MM.1S (cell line): ENCODE measurements around the gene GNE.
"Not testable (repeated sequence)": the region's sequence is repeated elsewhere in the genome, so short reads cannot be mapped to it uniquely, and the experiment has no call there.

Experiments used
- DNase-seq: peaks from one replicate; pipeline ENCODE4 v3.0.0-alpha.2; 2015
- H2AFZ ChIP-seq: fragments of 300-600 bp; sonication (generic); 2 replicates; pipeline ENCODE4 v1.6.0; 2016; ENCODE audit warnings: antibody characterized with exemption, low read length
- H3F3A ChIP-seq: fragments of 300-600 bp; sonication (generic); 2 replicates; pipeline ENCODE4 v1.6.1; 2016; ENCODE audit warnings: mild to moderate bottlenecking, antibody characterized with exemption, low read length, moderate library complexity, mixed read lengths; ENCODE audit not compliant: insufficient read depth
- H3K27ac ChIP-seq: fragments of 300-600 bp; sonication (generic); 2 replicates; pipeline ENCODE4 v1.5.1; 2016; ENCODE audit warnings: mild to moderate bottlenecking, low read length
- H3K27me3 ChIP-seq: fragments of 300-600 bp; sonication (generic); replicated peaks from 2 replicates; pipeline ENCODE4 v1.6.0; 2016; ENCODE audit warnings: low read length; ENCODE audit not compliant: insufficient read depth
- H3K36me3 ChIP-seq: fragments of 300-600 bp; sonication (generic); replicated peaks from 2 replicates; pipeline ENCODE4 v1.6.1; 2016; ENCODE audit warnings: mild to moderate bottlenecking, low read length, mixed read lengths; ENCODE audit not compliant: insufficient read depth
- H3K4me1 ChIP-seq: fragments of 300-600 bp; sonication (generic); 2 replicates; pipeline ENCODE4 v1.6.1; 2016; ENCODE audit warnings: low read length, mixed read lengths
- H3K4me2 ChIP-seq: fragments of 300-600 bp; sonication (generic); 2 replicates; pipeline ENCODE4 v1.6.0; 2016; ENCODE audit warnings: low read depth, low read length
- H3K4me3 ChIP-seq: fragments of 300-600 bp; sonication (generic); 2 replicates; pipeline ENCODE4 v1.5.1; 2016; ENCODE audit warnings: low read length, mixed read lengths
- H3K79me2 ChIP-seq: fragments of 300-600 bp; sonication (generic); 2 replicates; pipeline ENCODE4 v1.6.1; 2016; ENCODE audit warnings: mixed run types, low read length, mixed read lengths
- H3K9ac ChIP-seq: fragments of 300-600 bp; sonication (generic); 2 replicates; pipeline ENCODE4 v1.6.1; 2016; ENCODE audit warnings: low read length, mixed read lengths
- H3K9me2 ChIP-seq: fragments of 300-600 bp; sonication (generic); replicated peaks from 2 replicates; pipeline ENCODE4 v1.6.1; 2016; ENCODE audit warnings: mild to moderate bottlenecking, low read length, mixed read lengths; ENCODE audit not compliant: insufficient read depth
- H3K9me3 ChIP-seq: fragments of 300-600 bp; sonication (generic); replicated peaks from 2 replicates; pipeline ENCODE4 v1.6.1; 2016; ENCODE audit warnings: mild to moderate bottlenecking, low read length, mixed read lengths; ENCODE audit not compliant: insufficient read depth
- H4K20me1 ChIP-seq: fragments of 300-600 bp; sonication (generic); 2 replicates; pipeline ENCODE4 v1.6.1; 2016; ENCODE audit warnings: mild to moderate bottlenecking, low read length, moderate library complexity, mixed read lengths; ENCODE audit not compliant: insufficient read depth
- CTCF ChIP-seq: fragments of 300-600 bp; sonication (generic); IDR thresholded peaks from 2 replicates; pipeline ENCODE4 v1.5.1; 2016; ENCODE audit warnings: antibody characterized with exemption, low read length, mixed read lengths
- EZH2 ChIP-seq: fragments of 300-600 bp; sonication (generic); optimal IDR thresholded peaks from 2 replicates; pipeline ENCODE3; 2017; ENCODE audit warnings: low read depth, mild to moderate bottlenecking, antibody characterized with exemption, low read length, mixed read lengths
- EZH2phosphoT487 ChIP-seq: fragments of 300-600 bp; sonication (generic); IDR thresholded peaks from 2 replicates; pipeline ENCODE4 v1.6.1; 2018; ENCODE audit warnings: antibody characterized with exemption, low read length

GNE gene

GRCh38 chr9:36247356-36247755 is 10.9 kb downstream of the GNE start:
- H2AFZ ChIP-seq, result no peak overlapping the region
- no peaks in the 10 kb centered on the region for H3K36me3 ChIP-seq
- H3K9me2 ChIP-seq, result no peaks in the 10 kb centered on the region
- H3K27me3 ChIP-seq, result no peaks in the 10 kb centered on the region
- H3F3A ChIP-seq, result peaks cover 15% of the 10 kb centered on the region
- H4K20me1 ChIP-seq, result no peaks in the 10 kb centered on the region
- no peak overlapping the region for H3K9ac ChIP-seq
- H3K27ac ChIP-seq, result no peak overlapping the region
- no peak overlapping the region for H3K4me3 ChIP-seq
- no peaks in the 10 kb centered on the region for H3K79me2 ChIP-seq
- peaks cover 11% of the 10 kb centered on the region for H3K4me1 ChIP-seq
- H3K9me3 ChIP-seq, result no peaks in the 10 kb centered on the region
- no peak overlapping the region for H3K4me2 ChIP-seq
- no peak for DNase-seq
- TF ChIP-seq EZH2phosphoT487 (no peak), CTCF (no peak), EZH2 (no peak)

- Histone ChIP-seq H3K79me2 (no peaks in the 10 kb centered on the region), H3K36me3 (no peaks in the 10 kb centered on the region), H2AFZ (no peak overlapping the region), H3K27ac (no peak overlapping the region), H3K9ac (no peak overlapping the region), H3F3A (peaks cover 15% of the 10 kb centered on the region), H3K4me3 (no peak overlapping the region), H4K20me1 (no peaks in the 10 kb centered on the region), H3K27me3 (no peaks in the 10 kb centered on the region), H3K4me2 (no peak overlapping the region), H3K9me2 (no peaks in the 10 kb centered on the region), H3K4me1 (peaks cover 11% of the 10 kb centered on the region), H3K9me3 (no peaks in the 10 kb centered on the region)
- no peak for DNase-seq
- TF ChIP-seq CTCF, result no peak
- TF ChIP-seq EZH2phosphoT487, result no peak
- TF ChIP-seq EZH2, result no peak
These were observed 12.3 kb downstream of the GNE start for GRCh38 chr9:36245906-36246305.

GRCh38 chr9:36239675-36240074 is 18.6 kb downstream of the GNE start:
- H3K79me2 ChIP-seq, H3K27me3 ChIP-seq, DNase-seq: not testable (repeated sequence)

GRCh38 chr9:36239205-36239604 is 19.0 kb downstream of the GNE start:
- not testable (repeated sequence) for H3K27ac ChIP-seq, H3F3A ChIP-seq, H3K4me3 ChIP-seq, H3K9me2 ChIP-seq, H3K27me3 ChIP-seq, H3K9ac ChIP-seq, H3K36me3 ChIP-seq, H3K4me2 ChIP-seq, H3K79me2 ChIP-seq, H4K20me1 ChIP-seq, H3K4me1 ChIP-seq, H2AFZ ChIP-seq, DNase-seq, H3K9me3 ChIP-seq

More at GRCh38 chr9:36239675-36240074, 18.6 kb downstream of the GNE start:
- H3K4me3 ChIP-seq, H3K4me2 ChIP-seq, H3K9me2 ChIP-seq, H2AFZ ChIP-seq, H3F3A ChIP-seq, H3K9ac ChIP-seq, H3K9me3 ChIP-seq, H3K4me1 ChIP-seq, H3K36me3 ChIP-seq, H4K20me1 ChIP-seq, H3K27ac ChIP-seq: not testable (repeated sequence)
